Coronary artery (tissue), 2 donors: ENCODE results near the gene ADGRG1.

ENCODE experiments used
- DNase-seq: peaks from one replicate; pipeline ENCODE4 v3.0.0-alpha.2; 2017; ENCODE audit warnings: low spot score
- H3K27ac ChIP-seq, 2 donors: fragments of 200-600 bp; sonication (generic); one replicate each; pipeline ENCODE4 v1.5.1; 2016 to 2019
- H3K4me3 ChIP-seq: fragments of 200-600 bp; sonication (generic); 2 replicates; pipeline ENCODE4 v1.5.1; 2016; ENCODE audit warnings: mild to moderate bottlenecking, moderate library complexity
- CTCF ChIP-seq: fragments of 200-600 bp; sonication (generic); IDR thresholded peaks from one replicate; pipeline ENCODE4 v1.5.1; 2019; ENCODE audit warnings: antibody characterized with exemption

The ADGRG1 gene

GRCh38 chr16:57637020-57637419, 8.6 kb downstream of the ADGRG1 start:
- no peak overlapping the region for H3K4me3 ChIP-seq
- no peak for DNase-seq
- no peak for TF ChIP-seq CTCF
- H3K27ac ChIP-seq: peak overlapping the region in 1 of 2 donors; percentile 68

GRCh38 chr16:57637424-57637823, 9.0 kb downstream of the ADGRG1 start:
- Histone ChIP-seq H3K4me3 (no peak overlapping the region), H3K27ac (peak overlapping the region in 1 of 2 donors; percentile 68)
- TF ChIP-seq CTCF: no peak
- DNase-seq: no peak

GRCh38 chr16:57637965-57638364, 9.5 kb downstream of the ADGRG1 start:
- no peak for DNase-seq
- Histone ChIP-seq H3K4me3 (no peak overlapping the region), H3K27ac (peak overlapping the region in 1 of 2 donors; percentile 68)

GRCh38 chr16:57638381-57638780, 10.0 kb downstream of the ADGRG1 start:
- Histone ChIP-seq H3K27ac (peak overlapping the region in 1 of 2 donors; percentile 68), H3K4me3 (no peak overlapping the region)
- no peak for TF ChIP-seq CTCF
- no peak for DNase-seq

More at GRCh38 chr16:57637965-57638364, 9.5 kb downstream of the ADGRG1 start:
- no peak for TF ChIP-seq CTCF

GRCh38 chr16:57639172-57639887, 10.9 kb downstream of the ADGRG1 start:
- DNase-seq: no peak
- Histone ChIP-seq H3K4me3 (no peak overlapping the region), H3K27ac (peak overlapping the region in 1 of 2 donors; percentile 22)
- no peak for TF ChIP-seq CTCF

- Histone ChIP-seq H3K27ac (no peak overlapping the region), H3K4me3 (no peak overlapping the region)
- TF ChIP-seq CTCF: no peak
- DNase-seq: no peak
These were observed 11.8 kb downstream of the ADGRG1 start for GRCh38 chr16:57640185-57640584.

GRCh38 chr16:57640612-57641011, 12.2 kb downstream of the ADGRG1 start:
- no peak for DNase-seq
- TF ChIP-seq CTCF: no peak
- Histone ChIP-seq H3K27ac (no peak overlapping the region), H3K4me3 (no peak overlapping the region)
